Measurements from ENCODE around the gene VPS29.
A peak's percentile ranks its signal among the peaks of the same experiment; 100 is the strongest.

VPS29 gene
- long read RNA-seq, transcript VPS29-208 (2 exons, 810 nt): minor isoform, 15 of 162 reads
- long read RNA-seq, transcript VPS29-206 (4 exons, 1,523 nt): major isoform, 26 of 162 reads
- long read RNA-seq, partial matches to known transcripts: 44 of 162 reads
- long read RNA-seq, other reads (novel, unspliced or antisense): 73 of 162 reads

DNA sequence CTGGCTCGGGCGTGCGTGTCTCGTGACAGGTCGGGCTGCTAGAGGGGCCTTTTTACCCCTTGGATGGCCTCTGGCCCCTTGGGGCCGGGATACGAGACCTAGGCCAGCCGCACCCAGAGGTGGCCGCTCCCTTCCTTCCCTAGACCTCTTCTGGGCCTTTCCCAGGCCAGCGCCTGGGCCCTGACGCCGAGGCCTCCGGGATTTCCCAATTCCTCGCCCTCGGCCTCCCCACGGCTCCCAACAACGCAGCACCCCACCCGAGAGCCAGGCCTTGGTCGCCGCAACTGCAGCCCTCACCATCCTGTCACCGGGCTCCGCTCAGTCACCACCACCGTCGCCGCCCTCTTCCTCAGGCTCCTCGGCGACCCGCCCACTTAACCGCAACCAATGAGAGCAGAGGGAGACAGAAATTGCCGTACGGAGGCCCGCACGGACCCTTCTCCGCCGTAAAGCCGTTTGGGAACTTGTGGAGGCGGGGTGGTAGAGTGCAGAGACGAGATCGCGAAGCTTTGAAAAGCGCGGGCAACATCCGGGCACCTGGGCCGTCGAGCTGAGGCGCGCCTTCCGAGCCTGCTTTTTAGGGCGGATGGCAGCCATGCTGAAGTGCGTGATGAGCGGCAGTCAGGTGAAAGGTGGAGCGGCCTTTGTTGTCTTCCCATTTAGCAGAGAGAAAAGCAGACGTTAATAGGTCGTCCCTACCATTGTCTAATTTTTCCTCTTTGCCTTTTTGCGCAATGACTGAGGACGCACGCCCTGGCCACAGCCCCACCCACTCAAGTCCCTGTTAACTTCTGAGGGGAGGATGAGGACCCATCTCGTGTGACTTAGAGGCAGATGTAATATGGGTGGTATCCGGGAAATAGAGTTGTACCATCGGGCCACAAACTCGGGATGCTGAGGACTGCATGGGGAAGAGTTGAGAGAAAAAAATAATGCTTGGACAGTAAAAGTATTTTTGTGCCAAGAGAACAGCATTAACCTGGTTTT, at the start of gene VPS29, which contains the start of gene RAD9B:
Gene VPS29 (minus strand): TSS at position 360 of the 987 bp plus-strand sequence. CDS start 60 bp downstream, at position 300.
Gene RAD9B (plus strand): TSS at position 580 of the 987 bp plus-strand sequence. CDS start 7 bp downstream, at position 587.
- TF ChIP-seq, protein P1, sequence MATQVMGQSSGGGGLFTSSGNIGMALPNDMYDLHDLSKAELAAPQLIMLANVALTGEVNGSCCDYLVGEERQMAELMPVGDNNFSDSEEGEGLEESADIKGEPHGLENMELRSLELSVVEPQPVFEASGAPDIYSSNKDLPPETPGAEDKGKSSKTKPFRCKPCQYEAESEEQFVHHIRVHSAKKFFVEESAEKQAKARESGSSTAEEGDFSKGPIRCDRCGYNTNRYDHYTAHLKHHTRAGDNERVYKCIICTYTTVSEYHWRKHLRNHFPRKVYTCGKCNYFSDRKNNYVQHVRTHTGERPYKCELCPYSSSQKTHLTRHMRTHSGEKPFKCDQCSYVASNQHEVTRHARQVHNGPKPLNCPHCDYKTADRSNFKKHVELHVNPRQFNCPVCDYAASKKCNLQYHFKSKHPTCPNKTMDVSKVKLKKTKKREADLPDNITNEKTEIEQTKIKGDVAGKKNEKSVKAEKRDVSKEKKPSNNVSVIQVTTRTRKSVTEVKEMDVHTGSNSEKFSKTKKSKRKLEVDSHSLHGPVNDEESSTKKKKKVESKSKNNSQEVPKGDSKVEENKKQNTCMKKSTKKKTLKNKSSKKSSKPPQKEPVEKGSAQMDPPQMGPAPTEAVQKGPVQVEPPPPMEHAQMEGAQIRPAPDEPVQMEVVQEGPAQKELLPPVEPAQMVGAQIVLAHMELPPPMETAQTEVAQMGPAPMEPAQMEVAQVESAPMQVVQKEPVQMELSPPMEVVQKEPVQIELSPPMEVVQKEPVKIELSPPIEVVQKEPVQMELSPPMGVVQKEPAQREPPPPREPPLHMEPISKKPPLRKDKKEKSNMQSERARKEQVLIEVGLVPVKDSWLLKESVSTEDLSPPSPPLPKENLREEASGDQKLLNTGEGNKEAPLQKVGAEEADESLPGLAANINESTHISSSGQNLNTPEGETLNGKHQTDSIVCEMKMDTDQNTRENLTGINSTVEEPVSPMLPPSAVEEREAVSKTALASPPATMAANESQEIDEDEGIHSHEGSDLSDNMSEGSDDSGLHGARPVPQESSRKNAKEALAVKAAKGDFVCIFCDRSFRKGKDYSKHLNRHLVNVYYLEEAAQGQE (IDR thresholded peaks at IDR 0.05; ENCODE audit: insufficient replicate concordance, low read depth): peak; percentile 60
- TF ChIP-seq GABPA (IDR thresholded peaks at IDR 0.05; ENCODE audit: low read depth) (no peak; the same call in 1 of the 2 replicates), POLR2AphosphoS5 (IDR thresholded peaks at IDR 0.05; ENCODE audit: low read depth) (peak; percentile 96), SPI1 (IDR thresholded peaks at IDR 0.05; ENCODE audit: borderline replicate concordance, low read depth) (peak; percentile 25; the same call in 1 of the 2 replicates)
- TF ChIP-seq, protein P2, sequence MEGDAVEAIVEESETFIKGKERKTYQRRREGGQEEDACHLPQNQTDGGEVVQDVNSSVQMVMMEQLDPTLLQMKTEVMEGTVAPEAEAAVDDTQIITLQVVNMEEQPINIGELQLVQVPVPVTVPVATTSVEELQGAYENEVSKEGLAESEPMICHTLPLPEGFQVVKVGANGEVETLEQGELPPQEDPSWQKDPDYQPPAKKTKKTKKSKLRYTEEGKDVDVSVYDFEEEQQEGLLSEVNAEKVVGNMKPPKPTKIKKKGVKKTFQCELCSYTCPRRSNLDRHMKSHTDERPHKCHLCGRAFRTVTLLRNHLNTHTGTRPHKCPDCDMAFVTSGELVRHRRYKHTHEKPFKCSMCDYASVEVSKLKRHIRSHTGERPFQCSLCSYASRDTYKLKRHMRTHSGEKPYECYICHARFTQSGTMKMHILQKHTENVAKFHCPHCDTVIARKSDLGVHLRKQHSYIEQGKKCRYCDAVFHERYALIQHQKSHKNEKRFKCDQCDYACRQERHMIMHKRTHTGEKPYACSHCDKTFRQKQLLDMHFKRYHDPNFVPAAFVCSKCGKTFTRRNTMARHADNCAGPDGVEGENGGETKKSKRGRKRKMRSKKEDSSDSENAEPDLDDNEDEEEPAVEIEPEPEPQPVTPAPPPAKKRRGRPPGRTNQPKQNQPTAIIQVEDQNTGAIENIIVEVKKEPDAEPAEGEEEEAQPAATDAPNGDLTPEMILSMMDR (IDR thresholded peaks at IDR 0.05; ENCODE audit: insufficient read depth, low read length): no peak
- peak within 1 kb of the TSS; percentile 98 for H3K27ac ChIP-seq (replicated peaks)
- H3K27me3 ChIP-seq (ENCODE audit: insufficient read depth, poor library complexity, severe bottlenecking): no peaks in the 10 kb centered on the region
- peak; percentile 99 to 100 for DNase-seq (ENCODE audit: low read depth in 1 of 2, low spot score in 1 of 2)
- peak within 1 kb of the TSS; percentile 73 for H3K4me3 ChIP-seq (replicated peaks; ENCODE audit: insufficient read depth, low read length)

DNA sequence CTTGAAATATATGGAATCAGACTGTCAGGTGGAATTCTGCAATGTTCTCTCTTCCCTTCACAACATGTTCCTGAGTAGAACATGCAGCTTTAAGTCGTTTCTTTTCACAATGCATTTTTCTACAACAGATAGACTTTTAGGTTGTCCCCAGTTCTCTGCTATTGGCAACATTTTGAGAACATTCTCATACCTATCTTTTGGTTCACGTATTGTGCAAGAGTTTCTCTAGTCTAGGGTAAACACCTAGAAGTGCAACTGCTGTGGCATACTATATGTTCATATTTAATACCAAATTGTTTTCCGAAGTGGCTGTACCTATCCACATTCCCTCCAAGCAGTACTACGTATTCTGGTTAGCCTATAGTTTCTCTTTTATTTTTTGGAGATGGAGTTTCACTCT, 49.1 kb upstream of the VPS29 start:
- H3K27me3 ChIP-seq (ENCODE audit: insufficient read depth, poor library complexity, severe bottlenecking): no peaks in the 10 kb centered on the region
- TF ChIP-seq, protein P2 (IDR thresholded peaks at IDR 0.05; ENCODE audit: insufficient read depth, low read length): no peak
- TF ChIP-seq POLR2AphosphoS5 (IDR thresholded peaks at IDR 0.05; ENCODE audit: low read depth) (no peak), SPI1 (IDR thresholded peaks at IDR 0.05; ENCODE audit: borderline replicate concordance, low read depth) (no peak), GABPA (IDR thresholded peaks at IDR 0.05; ENCODE audit: low read depth) (no peak)
- TF ChIP-seq, protein P1 (IDR thresholded peaks at IDR 0.05; ENCODE audit: insufficient replicate concordance, low read depth): no peak
- H3K4me3 ChIP-seq (replicated peaks; ENCODE audit: insufficient read depth, low read length): no peak overlapping the region
- no peak overlapping the region for H3K27ac ChIP-seq (replicated peaks)
- no peak for DNase-seq (ENCODE audit: low read depth in 1 of 2, low spot score in 1 of 2)

- Histone ChIP-seq H3K4me3 (replicated peaks; ENCODE audit: insufficient read depth, low read length) (no peak overlapping the region), H3K27ac (replicated peaks) (no peak overlapping the region), H3K27me3 (ENCODE audit: insufficient read depth, poor library complexity, severe bottlenecking) (no peaks in the 10 kb centered on the region)
- TF ChIP-seq, protein P2 (IDR thresholded peaks at IDR 0.05; ENCODE audit: insufficient read depth, low read length): no peak
- TF ChIP-seq POLR2AphosphoS5 (IDR thresholded peaks at IDR 0.05; ENCODE audit: low read depth) (no peak), GABPA (IDR thresholded peaks at IDR 0.05; ENCODE audit: low read depth) (no peak), SPI1 (IDR thresholded peaks at IDR 0.05; ENCODE audit: borderline replicate concordance, low read depth) (no peak)
- TF ChIP-seq, protein P1 (IDR thresholded peaks at IDR 0.05; ENCODE audit: insufficient replicate concordance, low read depth): no peak
- DNase-seq (ENCODE audit: low read depth in 1 of 2, low spot score in 1 of 2): no peak
Measured at GRCh38 chr12:110549716-110550115, 47.8 kb upstream of the VPS29 start.
